Body of pancreas (tissue), 4 donors: ENCODE results near the gene KRT81.

Source experiments
- CTCF ChIP-seq, 7 experiments: fragments of 450-650 bp in 4 of 7; fragments of 200-600 bp in 3 of 7; sonication (generic) in 3 of 7; IDR thresholded peaks; one replicate each; pipeline ENCODE4 v1.5.1; 2016 to 2019; ENCODE audit warnings: antibody characterized with exemption in 7 of 7
- POLR2A ChIP-seq, 3 donors: fragments of 450-650 bp; IDR thresholded peaks; one replicate each; pipeline ENCODE4 v1.6.1; 2016; ENCODE audit warnings: antibody characterized with exemption in 3 of 3, mild to moderate bottlenecking in 2 of 3

- TF ChIP-seq POLR2A (IDR thresholded peaks at IDR 0.05) (no peak), CTCF (IDR thresholded peaks at IDR 0.05) (no peak)
Measured at GRCh38 chr12:52311285-52311648, 19.9 kb upstream of the KRT81 start.
